ENCODE measurements around the gene TNS3.

Gene TNS3

GRCh38 chr7:47571331-47572093 is 10.4 kb downstream of the TNS3 start:
- Histone ChIP-seq H3K4me3 (no peak overlapping the region), H3K27ac (peak overlapping the region in 20 of 21 experiments; percentile 6 to 82 (median 70))

DNA sequence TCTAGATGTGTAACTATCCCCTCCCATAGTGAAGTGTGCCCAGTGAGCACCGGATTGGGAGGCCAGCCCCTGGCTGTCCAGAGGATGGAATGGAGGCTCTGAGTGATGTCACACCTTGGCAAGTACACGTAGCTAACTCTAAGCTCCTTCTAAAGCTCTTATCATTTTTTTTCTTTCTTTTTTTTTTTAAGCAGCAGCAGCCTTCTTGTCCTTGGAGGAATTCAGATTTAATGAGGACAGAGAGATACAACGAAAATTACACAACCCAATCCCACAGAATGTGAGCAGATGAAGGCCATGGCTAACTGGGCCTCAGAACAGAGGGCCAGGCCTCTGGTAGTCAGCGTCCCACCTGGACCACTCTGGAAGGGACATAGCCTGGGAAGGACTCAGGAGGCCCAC is 11.3 kb downstream of the TNS3 start:
- Histone ChIP-seq H3K4me3 (no peak overlapping the region), H3K27ac (peak overlapping the region in 20 of 21 experiments; percentile 14 to 82 (median 70))

DNA sequence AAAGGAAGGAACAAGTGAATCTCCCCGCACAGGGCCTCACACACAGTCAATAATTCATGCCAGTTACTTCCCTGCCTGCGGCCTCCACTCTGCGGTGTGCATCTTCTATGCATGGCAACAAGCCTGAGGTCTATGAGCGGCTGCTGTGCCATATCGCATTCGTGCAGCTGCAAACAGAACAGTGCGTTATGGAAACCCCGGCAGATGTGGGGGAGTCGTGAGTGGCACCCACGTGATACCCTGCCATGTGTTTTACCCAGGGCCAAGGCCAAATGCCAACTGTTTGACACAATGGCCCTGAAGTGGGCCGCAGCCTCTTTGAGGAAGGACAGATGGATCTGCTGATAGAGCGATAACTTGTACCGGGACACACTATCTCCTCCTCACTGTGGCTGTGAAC is 13.4 kb downstream of the TNS3 start:
- Histone ChIP-seq H3K27ac (peak overlapping the region in 2 of 21 experiments; percentile 3 to 56), H3K4me3 (no peak overlapping the region)

DNA sequence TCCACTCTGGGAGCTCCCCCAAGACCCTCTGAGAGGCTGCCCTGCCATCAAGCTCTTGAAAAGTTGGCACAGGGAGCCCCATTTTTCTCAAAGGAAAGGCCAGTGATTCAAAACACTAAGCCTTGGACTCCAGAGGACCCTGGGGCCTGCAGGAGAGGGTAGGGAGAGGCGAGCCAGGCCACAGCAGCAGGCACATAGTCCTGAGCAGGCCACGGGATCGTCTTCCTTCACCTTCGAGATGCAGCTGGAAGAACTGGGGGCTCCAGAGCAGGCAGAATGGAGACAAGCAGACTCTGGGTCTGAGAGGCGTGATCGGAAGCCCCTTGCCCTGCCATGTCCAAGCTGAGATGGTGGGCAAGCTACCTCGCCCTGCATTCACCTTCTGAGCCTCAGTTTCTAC is 13.9 kb downstream of the TNS3 start:
- Histone ChIP-seq H3K4me3 (no peak overlapping the region), H3K27ac (peak overlapping the region in 3 of 21 experiments; percentile 3 to 60 (median 15))

- Histone ChIP-seq H3K27ac (no peak overlapping the region), H3K4me3 (no peak overlapping the region)
These were observed 16.2 kb downstream of the TNS3 start for GRCh38 chr7:47565640-47566250.

DNA sequence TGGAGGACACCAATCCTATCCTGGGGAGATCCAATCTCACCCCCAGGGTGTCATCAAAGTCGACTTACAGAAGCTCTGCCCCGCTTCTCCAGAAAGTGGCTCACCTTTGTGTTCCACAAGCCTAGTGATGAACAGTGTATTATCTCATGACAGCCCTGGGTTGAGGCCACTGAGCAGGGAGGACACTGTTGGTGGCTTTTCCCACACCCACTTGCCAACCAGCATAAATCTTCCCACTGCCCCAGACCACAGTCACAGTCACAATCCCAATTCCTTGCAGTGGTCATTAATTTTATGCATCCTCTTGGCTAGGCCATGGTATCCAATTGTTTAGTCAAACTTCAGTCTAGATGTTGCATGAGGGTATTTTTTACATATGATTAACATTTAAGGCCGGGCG is 18.4 kb downstream of the TNS3 start:
- Histone ChIP-seq H3K4me3 (no peak overlapping the region), H3K27ac (no peak overlapping the region)

- H3K27ac ChIP-seq, result no peak overlapping the region
These were observed 20.0 kb downstream of the TNS3 start for GRCh38 chr7:47561715-47562446.

GRCh38 chr7:47559306-47560220 is 22.3 kb downstream of the TNS3 start:
- Histone ChIP-seq H3K4me3 (no peak overlapping the region), H3K27ac (no peak overlapping the region)

More at GRCh38 chr7:47561715-47562446, 20.0 kb downstream of the TNS3 start:
- H3K4me3 ChIP-seq, result no peak overlapping the region

DNA sequence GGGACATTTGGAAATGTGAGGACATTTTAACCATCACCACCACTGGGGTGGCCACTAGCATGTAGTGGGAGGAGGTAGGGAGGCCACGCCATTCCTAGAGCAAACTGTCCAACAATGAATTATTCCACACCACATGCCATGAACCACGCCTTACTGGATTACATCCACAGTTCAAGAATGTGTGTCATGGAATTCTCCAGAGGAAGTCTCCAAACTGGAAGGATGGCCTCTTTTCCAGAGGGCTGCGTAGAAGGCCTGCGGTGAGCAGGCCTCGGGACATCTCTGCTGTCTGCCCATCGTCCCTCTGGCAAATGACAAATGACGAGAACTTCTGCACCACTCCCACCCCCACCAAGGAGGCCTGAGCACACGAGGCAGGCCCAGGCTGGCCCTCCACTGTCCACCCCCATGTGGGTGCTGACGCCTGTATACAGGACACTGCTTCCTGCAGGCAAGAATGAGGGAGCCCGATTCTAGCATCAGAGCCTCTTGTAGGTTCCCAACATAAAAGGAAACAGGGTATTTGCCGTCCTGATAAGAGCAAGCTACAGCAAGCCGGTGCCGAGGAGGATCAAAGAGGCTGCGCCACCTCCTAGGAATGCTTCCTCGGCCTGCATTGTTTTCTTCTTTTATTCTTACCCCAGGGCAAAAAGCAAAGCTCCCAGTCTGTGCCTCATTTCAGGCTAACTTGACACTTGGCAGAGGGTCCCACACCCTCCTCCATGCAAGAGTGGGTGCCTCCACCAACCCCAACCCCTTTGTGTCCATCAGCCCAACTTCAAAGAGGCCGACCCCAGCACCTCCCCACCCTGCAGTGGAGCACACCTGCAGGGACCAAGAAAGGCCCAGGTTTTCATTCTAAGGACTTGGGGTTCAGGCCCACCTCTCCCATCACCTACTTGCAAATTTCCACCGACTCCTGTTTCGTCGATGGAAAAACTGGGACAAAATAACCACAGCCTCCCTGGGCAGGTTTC is 23.9 kb downstream of the TNS3 start:
- Histone ChIP-seq H3K27ac (peak overlapping the region in 14 of 21 experiments; percentile 12 to 75 (median 50)), H3K4me3 (no peak overlapping the region)

- peak overlapping the region in 4 of 21 experiments; percentile 47 to 75 (median 63) for H3K27ac ChIP-seq
- no peak overlapping the region for H3K4me3 ChIP-seq
These were observed 24.6 kb downstream of the TNS3 start for GRCh38 chr7:47557317-47557693.

GRCh38 chr7:47556511-47557180 is 25.3 kb downstream of the TNS3 start:
- H3K27ac ChIP-seq, result peak overlapping the region in 4 of 21 experiments; percentile 0 to 51 (median 18)

GRCh38 chr7:47553309-47553708 is 28.6 kb downstream of the TNS3 start:
- H3K4me3 ChIP-seq, result no peak overlapping the region

More at GRCh38 chr7:47556511-47557180, 25.3 kb downstream of the TNS3 start:
- no peak overlapping the region for H3K4me3 ChIP-seq

DNA sequence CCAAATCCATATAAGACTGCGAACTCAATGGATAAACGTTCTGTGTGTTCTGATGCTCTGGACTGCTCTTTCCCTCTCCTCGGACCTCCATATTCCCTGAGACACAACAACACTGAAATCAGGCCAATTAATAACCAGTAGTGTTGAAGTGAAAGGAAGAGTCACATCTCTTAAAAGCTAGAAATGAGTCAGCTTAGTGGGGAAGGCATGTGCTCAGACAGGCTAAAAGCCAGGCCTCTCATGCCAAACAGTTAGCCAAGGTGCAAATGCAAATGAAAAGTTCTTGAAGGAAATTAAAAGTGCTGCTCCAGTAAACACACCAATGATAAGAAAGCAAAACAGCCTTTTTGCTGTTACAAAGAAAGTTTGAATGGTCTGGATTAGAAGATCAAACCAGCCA is 29.3 kb downstream of the TNS3 start:
- H3K4me3 ChIP-seq, result no peak overlapping the region
- peak overlapping the region in 9 of 21 experiments; percentile 2 to 53 (median 33) for H3K27ac ChIP-seq

More at GRCh38 chr7:47553309-47553708, 28.6 kb downstream of the TNS3 start:
- H3K27ac ChIP-seq, result peak overlapping the region in 5 of 21 experiments; percentile 2 to 53 (median 46)

DNA sequence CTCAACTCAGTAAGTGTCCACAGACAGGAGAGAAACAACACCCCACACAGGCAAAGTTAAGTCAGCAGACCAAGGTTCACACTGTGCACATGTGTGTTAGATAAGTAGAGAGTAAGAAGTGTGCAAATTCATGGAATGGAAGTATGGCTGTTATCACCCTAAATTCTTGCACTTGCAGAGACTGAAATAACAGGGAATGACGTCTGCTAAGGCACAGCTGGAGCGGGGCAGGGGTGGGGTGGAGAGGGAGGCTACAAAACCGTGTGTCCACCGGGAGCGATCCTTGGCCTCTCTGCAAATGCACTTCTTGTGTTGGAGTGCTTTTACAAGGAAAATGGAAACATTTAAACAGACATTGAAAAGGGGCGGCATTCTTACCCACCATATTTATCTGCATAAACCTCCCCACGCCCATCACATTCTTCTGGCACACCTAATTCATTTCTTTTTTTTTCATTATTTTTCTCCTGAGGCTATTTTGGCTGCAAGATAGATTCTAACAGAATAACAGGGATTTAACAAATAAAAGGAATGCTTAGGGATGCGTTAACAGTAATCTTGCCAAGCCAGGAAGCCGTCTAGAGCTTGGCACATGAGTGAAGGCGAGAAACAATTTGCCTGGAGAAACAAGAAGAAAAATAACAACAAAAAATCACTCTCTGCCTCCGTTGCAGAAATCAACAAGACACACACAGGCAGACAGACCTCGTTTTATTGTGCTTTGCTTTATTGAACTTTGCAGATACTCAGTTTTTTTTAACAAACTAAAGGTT is 30.1 kb downstream of the TNS3 start:
- H3K27ac ChIP-seq, result peak overlapping the region in 13 of 21 experiments; percentile 2 to 82 (median 48)
- H3K4me3 ChIP-seq, result no peak overlapping the region

DNA sequence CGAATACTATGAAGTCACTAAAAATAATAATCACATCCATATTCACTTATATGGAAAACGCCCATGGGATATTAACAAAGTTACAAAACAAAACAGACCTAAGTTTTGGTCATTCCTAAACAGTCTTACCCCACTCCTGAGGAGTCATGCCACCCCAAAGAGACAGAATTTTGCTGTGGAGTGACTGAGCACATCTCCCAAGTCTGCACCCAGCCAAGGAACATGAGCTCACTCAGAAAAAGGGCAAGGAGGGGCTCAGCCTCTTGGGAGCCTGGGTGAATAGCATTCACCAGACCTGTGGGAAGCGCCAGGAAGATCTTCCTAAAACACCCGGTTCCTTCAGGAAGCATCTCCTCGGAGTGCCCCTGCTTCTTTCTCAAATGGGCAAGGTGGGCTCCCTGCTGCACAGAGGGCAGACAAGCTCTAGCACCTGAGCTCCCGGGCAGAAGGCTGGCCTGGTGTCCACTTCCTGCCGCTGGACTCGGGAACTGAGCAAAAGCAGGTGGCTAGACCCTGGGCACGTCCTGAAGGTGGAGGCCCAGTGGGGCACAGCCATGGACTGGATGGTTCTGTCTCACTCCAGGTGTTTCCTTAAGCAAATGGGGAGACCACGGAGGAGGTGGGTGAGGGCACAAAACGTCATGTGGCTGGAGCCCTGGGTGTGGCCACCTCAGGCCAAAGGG is 31.0 kb downstream of the TNS3 start:
- H3K4me3 ChIP-seq, result no peak overlapping the region
- H3K27ac ChIP-seq, result peak overlapping the region in 8 of 21 experiments; percentile 34 to 82 (median 60)

GRCh38 chr7:47549916-47550315 is 32.0 kb downstream of the TNS3 start:
- no peak overlapping the region for H3K27ac ChIP-seq
- H3K4me3 ChIP-seq, result no peak overlapping the region

Measured in skin epidermis (tissue), 12 donors.